TTC549 (cell line): ENCODE measurements around the gene C4orf50.

Source experiments
- FAIRE-seq: peaks from 2 replicates; lab custom pipeline; 2012; peaks lifted over from hg19 to GRCh38; lab: Jason Lieb, UNC

Gene C4orf50

DNA sequence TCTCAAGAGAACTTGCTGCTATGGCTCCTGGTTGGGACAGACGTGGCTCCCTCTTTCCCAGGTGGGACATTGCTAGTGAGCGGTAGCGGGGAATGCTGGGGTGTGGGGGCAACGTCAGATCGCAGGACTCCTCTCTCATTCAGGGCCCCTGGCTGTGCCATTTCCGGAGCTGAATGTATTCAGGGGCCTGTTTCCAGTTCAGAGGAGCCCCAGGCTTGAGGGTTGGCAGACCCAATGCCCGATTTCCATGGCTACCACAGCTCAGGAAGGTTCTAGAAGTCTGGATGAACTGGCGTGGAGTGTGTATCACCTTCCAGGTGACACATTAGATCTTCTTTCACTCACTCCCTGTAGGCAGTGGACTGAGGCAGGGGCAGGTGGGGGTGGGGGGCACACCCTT, 99.2 kb downstream of the C4orf50 start:
- FAIRE-seq, result no peak

DNA sequence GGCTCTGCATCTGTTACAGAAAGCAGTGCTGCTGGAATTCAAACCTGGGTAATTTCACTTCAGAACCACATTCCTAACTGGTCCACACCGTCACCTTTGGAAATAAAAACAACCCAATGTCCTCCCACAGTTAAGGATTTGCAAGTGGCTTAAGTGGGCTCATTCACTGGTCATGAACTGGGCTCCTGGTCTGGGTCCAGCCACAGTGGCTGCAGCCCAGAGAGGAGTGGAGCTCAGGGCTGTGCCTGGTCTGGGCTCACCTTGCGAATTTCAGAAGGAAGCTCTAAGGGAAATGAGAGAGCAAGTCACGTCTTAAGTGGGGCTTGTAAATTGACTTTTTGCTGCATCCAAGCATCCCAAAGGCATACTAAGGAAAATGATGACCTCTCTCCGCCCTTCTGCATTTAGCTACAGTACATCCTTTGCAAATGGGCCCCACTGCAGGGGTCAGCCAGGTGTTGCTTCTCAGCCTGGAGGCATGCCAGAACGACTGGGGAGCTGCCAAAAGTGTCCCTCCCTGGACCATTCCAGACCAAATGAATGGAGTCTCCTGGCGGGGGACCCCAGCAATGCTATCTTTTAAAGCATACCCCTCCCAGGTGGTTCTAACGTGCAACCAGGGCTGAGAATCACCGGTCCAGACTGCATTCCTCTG, 99.8 kb downstream of the C4orf50 start:
- no peak for FAIRE-seq

- no peak for FAIRE-seq
These were observed 100.6 kb downstream of the C4orf50 start for GRCh38 chr4:5917672-5918071.

- FAIRE-seq, result no peak
These were observed 102.0 kb downstream of the C4orf50 start for GRCh38 chr4:5916229-5916628.

DNA sequence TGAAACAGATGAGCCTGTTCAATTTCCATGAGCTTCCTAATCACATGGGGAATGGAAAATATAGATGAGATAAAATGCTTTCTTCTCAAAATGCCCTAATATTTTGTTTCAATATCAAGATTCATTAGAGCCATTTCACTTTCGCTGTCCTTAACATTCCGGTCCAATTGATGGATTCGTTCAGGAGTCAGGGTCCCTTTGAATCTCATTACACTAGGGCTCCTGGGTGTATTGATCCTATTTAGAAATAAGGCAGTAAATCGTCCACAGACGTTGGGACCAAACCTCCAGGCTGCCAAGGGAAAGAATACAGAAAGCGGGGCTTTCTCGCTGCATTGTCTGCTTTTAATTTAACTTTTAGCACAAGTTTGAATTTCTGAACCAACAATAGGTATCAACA, 104.8 kb downstream of the C4orf50 start:
- FAIRE-seq, result no peak

DNA sequence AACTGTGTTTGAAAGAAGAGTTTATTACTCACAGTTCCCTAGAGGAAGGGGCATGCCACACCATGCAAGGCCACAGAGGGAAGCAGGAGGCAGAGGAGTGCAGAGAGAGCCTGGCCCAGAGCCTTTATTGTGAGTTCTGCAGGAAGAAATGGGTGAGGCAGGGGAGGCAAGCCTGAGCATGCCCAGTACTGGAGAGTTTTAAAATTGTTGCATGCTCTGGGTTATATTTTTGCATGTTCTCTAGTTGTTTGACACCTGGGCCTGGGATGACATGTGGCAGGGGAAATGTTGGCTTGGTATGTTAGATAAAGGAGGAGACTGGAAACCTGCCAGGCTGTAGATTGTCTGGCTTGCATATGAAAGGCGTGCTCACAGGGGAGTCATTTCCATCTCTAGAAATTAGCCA, 105.6 kb downstream of the C4orf50 start:
- FAIRE-seq, result no peak

GRCh38 chr4:5908876-5909427, 109.3 kb downstream of the C4orf50 start:
- FAIRE-seq, result no peak

DNA sequence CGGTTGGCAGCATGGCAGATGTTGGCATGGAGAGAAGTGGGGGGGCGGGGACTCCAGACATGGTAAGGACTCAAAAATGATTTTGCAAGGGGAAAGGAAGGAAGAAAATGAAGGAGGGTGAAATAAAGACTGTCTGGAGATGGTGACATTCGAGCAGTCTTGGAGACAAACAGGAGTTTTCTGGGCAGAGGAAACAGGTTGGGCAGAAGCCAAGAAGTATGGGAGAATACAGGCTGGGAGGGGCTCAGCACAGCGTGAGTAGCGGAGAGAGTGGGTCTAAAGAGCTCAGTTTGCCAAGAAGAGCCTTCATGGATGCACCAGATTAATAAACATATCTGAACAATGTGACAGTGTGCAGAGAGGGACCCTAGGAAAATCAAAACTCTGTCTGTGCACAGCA, 112.0 kb downstream of the C4orf50 start:
- no peak for FAIRE-seq

- FAIRE-seq, result no peak
These were observed 112.5 kb downstream of the C4orf50 start for GRCh38 chr4:5905714-5906113.

DNA sequence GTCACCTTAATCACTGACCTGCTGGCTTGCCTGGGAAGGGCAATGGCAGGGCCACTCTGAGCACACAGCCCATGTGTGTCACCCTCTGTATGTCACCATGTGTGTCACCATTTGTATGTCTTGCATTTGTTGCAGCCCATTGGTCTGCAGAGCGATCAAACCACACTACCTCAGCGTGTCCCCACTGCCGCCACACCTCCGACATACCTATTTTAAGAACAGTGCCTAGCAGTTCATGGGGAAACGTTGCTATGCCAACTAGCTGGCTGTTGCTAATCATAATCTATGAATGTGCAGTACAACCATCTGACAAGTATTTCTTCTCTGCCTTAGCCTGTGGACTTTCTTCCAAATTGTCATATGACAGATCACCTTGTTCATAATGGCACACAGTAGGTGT, 117.4 kb downstream of the C4orf50 start:
- FAIRE-seq, result no peak

DNA sequence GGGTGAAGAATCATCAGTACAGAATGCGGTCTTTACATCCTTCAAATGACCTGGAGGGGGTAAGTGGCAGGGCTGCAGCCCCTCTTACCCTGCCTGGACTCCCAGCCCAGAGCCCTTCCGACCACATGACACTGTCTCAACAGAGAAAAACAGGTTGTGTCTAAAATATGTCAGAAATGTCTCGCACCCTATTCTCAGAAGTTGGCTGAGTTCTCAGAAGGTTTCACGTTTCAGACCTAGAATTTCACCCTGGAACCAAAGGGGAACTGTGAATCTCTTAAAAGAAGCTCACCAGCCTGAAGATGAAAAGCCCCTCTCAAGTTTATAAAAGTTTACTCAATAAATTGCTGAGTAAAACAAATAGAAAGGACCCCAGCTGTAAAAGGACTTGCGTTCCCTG, 118.3 kb downstream of the C4orf50 start:
- FAIRE-seq, result no peak

GRCh38 chr4:5899396-5899795, 118.8 kb downstream of the C4orf50 start:
- no peak for FAIRE-seq

- no peak for FAIRE-seq
These were observed 120.6 kb downstream of the C4orf50 start for GRCh38 chr4:5897674-5898073.

GRCh38 chr4:5895287-5895686, 122.9 kb downstream of the C4orf50 start:
- FAIRE-seq, result no peak

GRCh38 chr4:5894266-5894665, 124.0 kb downstream of the C4orf50 start:
- FAIRE-seq, result no peak

DNA sequence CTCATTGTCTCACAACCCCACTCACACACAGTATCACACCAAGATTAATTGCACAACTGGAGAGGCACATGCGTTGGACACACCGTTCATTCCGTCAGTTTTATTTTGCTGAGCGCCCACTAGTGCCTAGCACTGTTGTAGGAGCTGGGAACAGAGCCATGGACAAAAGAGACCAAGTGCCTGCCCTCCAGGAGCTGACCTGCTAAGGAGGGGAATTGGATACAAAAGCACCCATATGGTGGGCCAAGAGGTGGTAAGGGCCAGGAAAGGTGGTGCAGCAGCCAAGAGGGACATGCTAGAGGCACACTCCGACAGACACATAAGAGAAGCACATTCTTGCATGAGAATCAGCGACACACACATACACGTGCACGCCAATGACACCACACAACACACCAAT, 124.6 kb downstream of the C4orf50 start:
- FAIRE-seq, result no peak

GRCh38 chr4:5893004-5893580, 125.1 kb downstream of the C4orf50 start, which contains the start of gene CRMP1:
TSS of gene CRMP1 (minus strand) at chr4:5893086. CDS start at chr4:5892969, 117 bp downstream.
- FAIRE-seq, result no peak

DNA sequence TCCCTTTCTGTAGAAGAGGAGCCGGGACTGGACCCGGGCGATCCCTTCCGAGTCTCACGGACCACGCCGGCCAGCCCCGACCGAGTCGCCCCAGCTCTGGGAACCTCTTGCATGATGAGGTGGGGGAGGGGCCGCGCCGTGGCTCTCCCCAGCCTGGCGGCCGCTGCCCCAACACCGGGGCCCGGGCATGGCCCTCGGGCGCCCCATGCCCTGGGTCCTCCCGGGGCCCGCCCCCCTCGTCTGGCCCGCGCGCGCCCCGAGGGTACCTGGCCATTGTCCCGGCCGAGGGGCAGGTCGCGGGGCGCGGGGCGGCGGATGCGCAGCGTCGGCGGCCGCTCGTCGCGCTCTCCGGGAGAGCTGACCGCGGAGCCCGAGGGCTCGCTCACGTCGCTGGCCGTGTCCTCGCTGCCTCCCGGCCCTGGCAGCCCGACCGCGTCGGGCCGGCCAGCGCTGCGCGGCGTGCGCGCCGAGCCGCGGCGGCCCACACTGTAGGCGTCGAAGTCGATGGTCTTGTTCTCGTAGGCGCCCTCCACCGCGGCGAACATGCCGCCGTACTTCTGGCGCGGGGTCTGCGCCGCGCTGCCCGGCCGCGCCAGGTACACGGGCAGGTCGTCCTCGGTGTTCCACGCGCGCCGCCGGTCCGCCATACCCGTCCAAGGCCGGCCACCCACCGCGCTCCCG, 125.8 kb downstream of the C4orf50 start:
- FAIRE-seq, result no peak

GRCh38 chr4:5891563-5892322, 126.5 kb downstream of the C4orf50 start:
- FAIRE-seq, result no peak

DNA sequence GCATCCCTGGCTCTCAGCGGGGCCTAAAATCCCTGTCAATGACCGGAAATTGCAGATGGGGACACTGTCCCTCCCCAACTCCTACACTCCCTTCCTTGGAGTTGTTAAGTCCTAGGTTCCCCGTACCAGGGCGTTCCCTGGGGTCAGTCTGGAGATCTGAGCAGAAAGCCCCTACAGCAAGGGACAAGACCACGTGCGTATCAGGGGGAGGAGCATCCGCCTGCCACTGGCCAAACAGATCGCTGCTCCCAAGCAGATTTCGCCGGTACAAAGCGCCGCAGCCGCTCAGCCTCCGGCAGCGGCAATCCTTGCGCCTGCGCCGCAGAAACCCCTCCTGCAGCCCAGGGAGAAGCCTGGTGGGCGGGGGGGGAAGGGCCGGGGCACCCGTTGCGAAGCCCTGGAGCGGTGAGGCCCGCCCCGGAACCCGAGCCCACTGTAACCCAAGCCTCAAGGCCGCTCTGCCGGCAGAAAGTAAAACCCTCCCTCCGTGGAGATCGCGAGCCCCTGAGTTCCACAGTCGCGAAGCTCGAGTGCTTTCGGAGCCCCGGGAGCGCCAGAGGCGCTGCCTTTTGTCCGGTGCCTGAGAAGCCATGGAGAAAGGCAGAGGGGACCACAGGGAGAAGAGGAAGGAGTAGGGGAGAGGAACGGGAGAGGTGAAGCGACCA, 128.0 kb downstream of the C4orf50 start:
- no peak for FAIRE-seq

DNA sequence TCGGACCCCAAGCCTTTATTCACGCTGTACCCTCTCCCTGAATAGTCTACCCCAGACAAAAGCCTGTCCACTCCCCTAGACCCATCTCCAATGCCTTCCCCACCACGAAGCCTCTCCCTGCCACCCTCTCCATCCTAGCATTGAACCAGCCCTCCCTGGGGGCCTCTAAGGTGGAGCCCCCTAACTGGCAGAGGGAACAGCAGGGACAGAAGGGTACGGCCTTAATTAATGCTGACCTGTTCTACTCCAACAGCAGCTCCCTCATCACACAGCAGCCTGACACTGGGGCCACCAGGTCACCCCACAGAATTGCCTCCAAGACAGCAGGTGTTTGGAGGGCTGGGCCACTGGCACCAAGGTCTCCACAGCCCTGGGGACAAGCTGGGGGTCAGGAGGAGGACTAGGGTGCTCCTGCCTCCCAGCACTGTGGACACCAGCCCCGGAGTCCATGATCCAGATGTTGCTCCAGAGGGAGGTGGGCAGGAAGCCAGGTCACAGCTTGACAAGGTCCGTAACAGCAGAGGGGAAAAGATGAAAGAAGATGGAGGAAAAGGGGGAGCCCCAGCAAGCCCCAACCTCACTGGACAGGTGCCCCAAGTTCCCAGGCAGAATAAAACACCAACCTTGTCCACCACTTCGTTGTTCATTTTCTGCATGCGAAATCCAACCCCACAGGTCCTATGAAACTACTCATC, 129.1 kb downstream of the C4orf50 start:
- no peak for FAIRE-seq
